Upper lobe of right lung (tissue), 1 donor: Measurements from ENCODE around the gene CAMK4. TPM values are rescaled to one million over a fixed set of nuclear protein-coding genes. Genes with fewer than 3 reads are reported as not detected.

ENCODE experiments used
- ATAC-seq: fragments of 200-7000 bp; cut with Tn5 transposase; one replicate; pipeline ENCODE4 v1.9.1; 2020; ENCODE audit warnings: mild to moderate bottlenecking, moderate library complexity
- DNase-seq: peaks from one replicate; pipeline ENCODE4 v3.0.0-alpha.2; 2020
- H3K27ac ChIP-seq: fragments of 200-600 bp; one replicate; pipeline ENCODE4 v1.8.0; 2022
- H3K27me3 ChIP-seq: fragments of 200-600 bp; one replicate; pipeline ENCODE4 v1.8.0; 2022; ENCODE audit warnings: mild to moderate bottlenecking
- H3K36me3 ChIP-seq: fragments of 200-600 bp; one replicate; pipeline ENCODE4 v1.8.0; 2022
- H3K4me1 ChIP-seq: fragments of 200-600 bp; one replicate; pipeline ENCODE4 v1.8.0; 2022
- H3K4me3 ChIP-seq: fragments of 200-600 bp; one replicate; pipeline ENCODE4 v1.8.0; 2022; ENCODE audit warnings: mild to moderate bottlenecking
- H3K9me3 ChIP-seq: fragments of 200-600 bp; one replicate; pipeline ENCODE4 v1.8.0; 2022
- CTCF ChIP-seq: fragments of 200-600 bp; IDR thresholded peaks from one replicate; pipeline ENCODE4 v1.8.0; 2022; ENCODE audit warnings: antibody characterized with exemption
- intact Hi-C: fragments of 100-400 bp; cut with DNase I; formaldehyde crosslinking; loops from one replicate; pipeline ENCODE4 v1.11.0; 2022
- total RNA-seq: library from RNA; stranded (reverse); fragmentation: NEBNext Ultra II Directional; extraction: Animal tissue kit (Norgen Biotek cat#: 25700); gene quantifications from one replicate; pipeline ENCODE4 v1.2.1, GENCODE V29; 2021
- donor health status: DM: no; HTN: yes; CAD: no; lungs with severe emphysema.

Gene CAMK4
- total RNA-seq, 1 donor from 2014 or later = 3.8 TPM

- Histone ChIP-seq H3K9me3 (no peaks in the 10 kb centered on the region), H3K27me3 (no peaks in the 10 kb centered on the region), H3K27ac (no peak overlapping the region), H3K4me3 (no peak overlapping the region), H3K36me3 (no peaks in the 10 kb centered on the region), H3K4me1 (no peaks in the 10 kb centered on the region)
- ATAC-seq = no peak
- no peak for TF ChIP-seq CTCF
- intact Hi-C loops = no loop called here
- DNase-seq = no peak
Measured at GRCh38 chr5:111385051-111385450, 160.9 kb downstream of the CAMK4 start.

- Histone ChIP-seq H3K4me1 (no peaks in the 10 kb centered on the region), H3K27ac (no peak overlapping the region), H3K36me3 (no peaks in the 10 kb centered on the region), H3K27me3 (no peaks in the 10 kb centered on the region), H3K4me3 (no peak overlapping the region), H3K9me3 (no peaks in the 10 kb centered on the region)
- intact Hi-C loops = no loop called here
- ATAC-seq (no peak), DNase-seq (no peak)
- TF ChIP-seq CTCF = no peak
Measured at GRCh38 chr5:111385970-111386831, 162.0 kb downstream of the CAMK4 start.

GRCh38 chr5:111386832-111387162, 162.6 kb downstream of the CAMK4 start:
- no peak for ATAC-seq
- H3K9me3 ChIP-seq = no peaks in the 10 kb centered on the region

GRCh38 chr5:111387361-111387760, 163.2 kb downstream of the CAMK4 start:
- Histone ChIP-seq H3K4me3 (no peak overlapping the region), H3K36me3 (no peaks in the 10 kb centered on the region), H3K27ac (no peak overlapping the region), H3K27me3 (no peaks in the 10 kb centered on the region), H3K4me1 (no peaks in the 10 kb centered on the region), H3K9me3 (no peaks in the 10 kb centered on the region)
- TF ChIP-seq CTCF = no peak
- DNase-seq (no peak), ATAC-seq (no peak)
- intact Hi-C loops = no loop called here

More at GRCh38 chr5:111386832-111387162, 162.6 kb downstream of the CAMK4 start:
- H3K27me3 ChIP-seq = no peaks in the 10 kb centered on the region
- intact Hi-C loops = no loop called here
- H3K27ac ChIP-seq = no peak overlapping the region
- TF ChIP-seq CTCF = no peak
- no peaks in the 10 kb centered on the region for H3K4me1 ChIP-seq
- no peak overlapping the region for H3K4me3 ChIP-seq
- no peak for DNase-seq
- H3K36me3 ChIP-seq = no peaks in the 10 kb centered on the region

GRCh38 chr5:111389390-111390082, 165.4 kb downstream of the CAMK4 start:
- no peaks in the 10 kb centered on the region for H3K9me3 ChIP-seq
- intact Hi-C loops = no loop called here
- ATAC-seq (no peak), DNase-seq (no peak)
- no peak overlapping the region for H3K4me3 ChIP-seq
- no peaks in the 10 kb centered on the region for H3K36me3 ChIP-seq
- no peaks in the 10 kb centered on the region for H3K4me1 ChIP-seq
- no peak for TF ChIP-seq CTCF
- H3K27me3 ChIP-seq = no peaks in the 10 kb centered on the region
- no peak overlapping the region for H3K27ac ChIP-seq
